Heart left ventricle (tissue), 13 donors: Measurements from ENCODE around the gene TCP11L2.

Source experiments
- CTCF ChIP-seq, 12 donors: fragments of 200-600 bp; sonication (generic) in 4 of 12; IDR thresholded peaks; one replicate each; pipeline versions ENCODE4 v1.5.0 to v1.8.0; 2018 to 2022; ENCODE audit warnings: antibody characterized with exemption in 12 of 12, mild to moderate bottlenecking in 5 of 12
- POLR2A ChIP-seq, 2 donors: fragments of 450-650 bp; IDR thresholded peaks; one replicate each; pipeline ENCODE4 v1.6.1; 2017; ENCODE audit warnings: antibody characterized with exemption in 2 of 2, mild to moderate bottlenecking in 2 of 2, moderate library complexity in 2 of 2
- donor health status: ischemic (EF 13 %, LVEDD 7.1; RV severe dilation, severe dysfunction).
- donor health status: DM: no; HTN: yes; CAD: no.
- donor health status: DM: no; HTN: no; CAD: no.
- donor health status: ischemic (EF 25% LVEDD 6.9; RV normal size, moderate dysfunction).
- donor health status: ischemic (EF 25% LVEDD 5.7; RV mildly dilated, moderate dysfunction).
- donor health status: ischemic (EF 35%, LVEDD 5.7; RV mildly dilated, moderate dysfunction).
- donor health status: nonischemic (EF 11% LVEDD 7.7; RV severe dilation, severe dysfunction).
- donor health status: DM: yes; HTN: yes; CAD: no.
- donor health status: PGD.
- donor health status: ischemic (EF 29% LVEDD 5.4; RV normal size, mild dysfunction).
- donor health status: nonischemic (EF 23%, LVEDD 6.1; RV moderate dilation, normal function).

GRCh38 chr12:106274012-106274411, 28.5 kb upstream of the TCP11L2 start:
- TF ChIP-seq CTCF (IDR thresholded peaks at IDR 0.05) (no peak), POLR2A (IDR thresholded peaks at IDR 0.05) (no peak)
